ENCODE results near the gene SYP. TPM values are rescaled to one million over a fixed set of nuclear protein-coding genes. Genes with fewer than 3 reads are reported as not detected.

Gene SYP
- total RNA-seq, 2 experiments from 2014 or later, result 0.17 to 0.69 TPM

DNA sequence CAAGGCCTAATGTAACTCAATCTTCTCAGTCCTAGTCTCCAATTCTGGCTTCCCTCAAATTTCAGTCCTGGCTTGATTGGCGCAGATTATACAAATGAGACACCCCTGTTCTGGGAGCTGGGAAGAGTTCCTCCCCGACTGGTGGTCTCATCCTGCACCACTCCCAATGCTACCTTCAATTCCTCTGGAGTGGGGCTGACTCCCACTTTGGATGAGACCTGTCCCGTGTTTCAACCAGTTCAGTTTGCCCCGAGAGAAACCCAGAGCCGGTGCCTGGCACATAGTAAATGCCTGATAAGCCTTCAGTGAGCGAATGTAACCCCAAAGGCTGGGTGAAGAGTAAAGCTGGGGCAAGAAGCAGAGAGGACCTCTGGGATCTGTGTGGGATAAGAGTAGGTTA, 4.0 kb upstream of the SYP start:
- ChIA-PET CTCF (no interaction called here), POLR2A (no interaction called here)
- H3K9me3 ChIP-seq (ENCODE audit: control insufficient read depth in 1 of 2, insufficient read depth in 1 of 2, low read length in 2 of 2), result no peaks in the 10 kb centered on the region
- no peak overlapping the region for H3K4me3 ChIP-seq (ENCODE audit: low read length)
- Mint-ChIP-seq H3K9me3 (no peaks in the 10 kb centered on the region), H3K27ac (no peak overlapping the region), H3K27me3 (no peaks in the 10 kb centered on the region), H3K4me3 (no peak overlapping the region), H3K4me1 (ENCODE audit: low read depth) (peaks cover 7% of the 10 kb centered on the region), H3K36me3 (ENCODE audit: low read depth) (no peaks in the 10 kb centered on the region)
- no peaks in the 10 kb centered on the region for H3K36me3 ChIP-seq (ENCODE audit: insufficient read depth, low read length)
- H3K27me3 ChIP-seq (ENCODE audit: control insufficient read depth in 1 of 2, insufficient read depth in 2 of 2, low read length in 2 of 2), result peaks cover 0 to 2% of the 10 kb centered on the region in 2 experiments
- ATAC-seq (ENCODE audit: poor library complexity) (no peak), DNase-seq (no peak)
- intact Hi-C loops (cut with DNase I, micrococcal nuclease), result loop anchor here in 1 of 2 experiments (5.0 kb wide), 1 partner anchor 63 kb away; the partner anchor contains the start of gene PPP1R3F
- no peak overlapping the region for H3K27ac ChIP-seq (ENCODE audit: low read depth in 1 of 2, low read length in 2 of 2)
- peaks cover 17% of the 10 kb centered on the region for H3K4me1 ChIP-seq (ENCODE audit: insufficient read depth, low read length)
- TF ChIP-seq, protein P1, sequence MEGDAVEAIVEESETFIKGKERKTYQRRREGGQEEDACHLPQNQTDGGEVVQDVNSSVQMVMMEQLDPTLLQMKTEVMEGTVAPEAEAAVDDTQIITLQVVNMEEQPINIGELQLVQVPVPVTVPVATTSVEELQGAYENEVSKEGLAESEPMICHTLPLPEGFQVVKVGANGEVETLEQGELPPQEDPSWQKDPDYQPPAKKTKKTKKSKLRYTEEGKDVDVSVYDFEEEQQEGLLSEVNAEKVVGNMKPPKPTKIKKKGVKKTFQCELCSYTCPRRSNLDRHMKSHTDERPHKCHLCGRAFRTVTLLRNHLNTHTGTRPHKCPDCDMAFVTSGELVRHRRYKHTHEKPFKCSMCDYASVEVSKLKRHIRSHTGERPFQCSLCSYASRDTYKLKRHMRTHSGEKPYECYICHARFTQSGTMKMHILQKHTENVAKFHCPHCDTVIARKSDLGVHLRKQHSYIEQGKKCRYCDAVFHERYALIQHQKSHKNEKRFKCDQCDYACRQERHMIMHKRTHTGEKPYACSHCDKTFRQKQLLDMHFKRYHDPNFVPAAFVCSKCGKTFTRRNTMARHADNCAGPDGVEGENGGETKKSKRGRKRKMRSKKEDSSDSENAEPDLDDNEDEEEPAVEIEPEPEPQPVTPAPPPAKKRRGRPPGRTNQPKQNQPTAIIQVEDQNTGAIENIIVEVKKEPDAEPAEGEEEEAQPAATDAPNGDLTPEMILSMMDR (IDR thresholded peaks at IDR 0.05), result no peak

DNA sequence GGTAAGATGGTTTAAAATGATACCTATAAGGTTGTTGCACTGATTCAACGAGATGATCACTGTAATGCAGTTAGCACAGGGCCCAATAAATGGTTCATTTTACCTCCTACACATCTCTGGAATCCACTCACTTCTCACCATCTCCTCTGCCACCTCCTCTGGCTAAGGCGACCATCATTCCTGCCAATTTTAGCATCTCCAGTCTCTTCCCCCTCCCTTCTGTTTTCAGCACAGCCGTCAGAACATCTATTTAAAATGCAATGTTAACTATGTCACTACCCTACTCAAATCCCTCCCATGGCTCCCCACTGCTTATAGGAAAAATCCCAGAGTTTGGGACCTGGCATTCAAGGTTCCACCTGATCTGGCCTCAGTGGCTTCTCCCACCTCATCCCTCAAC, 3.5 kb upstream of the SYP start:
- peaks cover 0 to 3% of the 10 kb centered on the region in 2 experiments for H3K27me3 ChIP-seq (ENCODE audit: control insufficient read depth in 1 of 2, insufficient read depth in 2 of 2, low read length in 2 of 2)
- intact Hi-C loops (cut with DNase I, micrococcal nuclease), result loop anchor here in 1 of 2 experiments (5.0 kb wide), 1 partner anchor 64 kb away; the partner anchor contains the start of gene PPP1R3F
- ChIA-PET CTCF (no interaction called here), POLR2A (no interaction called here)
- no peaks in the 10 kb centered on the region for H3K9me3 Mint-ChIP-seq
- no peak overlapping the region for H3K4me3 Mint-ChIP-seq
- no peaks in the 10 kb centered on the region for H3K27me3 Mint-ChIP-seq
- no peak overlapping the region for H3K27ac ChIP-seq (ENCODE audit: low read depth in 1 of 2, low read length in 2 of 2)
- no peak overlapping the region for H3K27ac Mint-ChIP-seq
- H3K4me1 ChIP-seq (ENCODE audit: insufficient read depth, low read length), result peaks cover 21% of the 10 kb centered on the region
- no peaks in the 10 kb centered on the region for H3K9me3 ChIP-seq (ENCODE audit: control insufficient read depth in 1 of 2, insufficient read depth in 1 of 2, low read length in 2 of 2)
- TF ChIP-seq, protein P1 (IDR thresholded peaks at IDR 0.05), result no peak
- H3K36me3 ChIP-seq (ENCODE audit: insufficient read depth, low read length), result no peaks in the 10 kb centered on the region
- DNase-seq, result no peak
- no peak overlapping the region for H3K4me3 ChIP-seq (ENCODE audit: low read length)
- peaks cover 7% of the 10 kb centered on the region for H3K4me1 Mint-ChIP-seq (ENCODE audit: low read depth)
- no peaks in the 10 kb centered on the region for H3K36me3 Mint-ChIP-seq (ENCODE audit: low read depth)
- ATAC-seq (ENCODE audit: poor library complexity), result no peak

DNA sequence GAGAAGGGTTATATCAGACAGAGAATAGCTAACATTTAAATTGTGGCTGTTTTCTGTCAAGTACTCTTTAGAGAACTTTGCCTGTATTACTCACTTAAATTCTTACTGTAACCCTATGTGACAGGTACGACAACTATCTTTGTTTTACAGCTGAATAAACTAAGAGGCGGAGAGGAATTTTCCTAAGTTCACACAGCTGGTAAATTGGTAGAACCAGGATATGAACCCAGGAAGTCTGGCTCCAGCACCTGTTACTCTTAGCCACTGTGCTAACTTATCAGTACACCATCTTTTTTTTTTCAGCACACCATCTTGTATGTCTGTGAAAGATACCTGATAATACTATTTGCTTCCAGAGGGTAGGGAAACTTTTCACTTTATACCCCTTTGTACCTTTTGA, 2.0 kb upstream of the SYP start:
- Histone ChIP-seq H3K27me3 (ENCODE audit: control insufficient read depth in 1 of 2, insufficient read depth in 2 of 2, low read length in 2 of 2) (peaks cover 0 to 3% of the 10 kb centered on the region in 2 experiments), H3K4me1 (ENCODE audit: insufficient read depth, low read length) (peaks cover 21% of the 10 kb centered on the region), H3K9me3 (ENCODE audit: control insufficient read depth in 1 of 2, insufficient read depth in 1 of 2, low read length in 2 of 2) (no peaks in the 10 kb centered on the region), H3K4me3 (ENCODE audit: low read length) (no peak overlapping the region), H3K27ac (ENCODE audit: low read depth in 1 of 2, low read length in 2 of 2) (no peak overlapping the region), H3K36me3 (ENCODE audit: insufficient read depth, low read length) (no peaks in the 10 kb centered on the region)
- DNase-seq (no peak), ATAC-seq (ENCODE audit: poor library complexity) (no peak)
- CTCF ChIA-PET, result interaction anchor here (2.5 kb wide), 1 partner anchor 9 kb away, joined by 6 read pairs; no protein-coding TSS in a partner anchor
- POLR2A ChIA-PET, result no interaction called here
- TF ChIP-seq, protein P1 (IDR thresholded peaks at IDR 0.05), result no peak
- Mint-ChIP-seq H3K27me3 (no peaks in the 10 kb centered on the region), H3K4me3 (no peak overlapping the region), H3K9me3 (no peaks in the 10 kb centered on the region), H3K27ac (no peak overlapping the region), H3K4me1 (ENCODE audit: low read depth) (peaks cover 14% of the 10 kb centered on the region), H3K36me3 (ENCODE audit: low read depth) (no peaks in the 10 kb centered on the region)
- intact Hi-C loops (cut with DNase I, micrococcal nuclease), result loop anchor here in 1 of 2 experiments (5.0 kb wide), 1 partner anchor 65 kb away; the partner anchor contains the start of gene PPP1R3F

Measured in CD4-positive, alpha-beta T cell (primary cell).